K562 (cell line): ENCODE data around the gene C1orf21.

ENCODE experiments used
- MTF1 ChIP-seq: fragments of 250-450 bp; sonication (Bioruptor Pico); IDR thresholded peaks from 2 replicates; pipeline ENCODE4 v1.9.0; 2021; ENCODE audit warnings: moderate library complexity, mild to moderate bottlenecking, inconsistent platforms, borderline replicate concordance
- NBN ChIP-seq: fragments of 450-650 bp; IDR thresholded peaks from 2 replicates; pipeline ENCODE4 v1.6.1; 2016; ENCODE audit warnings: low read depth, mild to moderate bottlenecking
- POLR2A ChIP-seq: fragments of 450-650 bp; conservative IDR thresholded peaks from 2 replicates; pipeline ENCODE4 v1.6.1; 2016

- no peak for TF ChIP-seq POLR2A
- no peak for TF ChIP-seq NBN
- no peak for TF ChIP-seq MTF1 (CRISPR knock-in tag)
Observed at GRCh38 chr1:184624626-184625025, 237.8 kb downstream of the C1orf21 start.
